ENCODE results near the gene PDE3B.
"Not testable (repeated sequence)": the region's sequence is repeated elsewhere in the genome, so short reads cannot be mapped to it uniquely, and the experiment has no call there.

Gene PDE3B

DNA sequence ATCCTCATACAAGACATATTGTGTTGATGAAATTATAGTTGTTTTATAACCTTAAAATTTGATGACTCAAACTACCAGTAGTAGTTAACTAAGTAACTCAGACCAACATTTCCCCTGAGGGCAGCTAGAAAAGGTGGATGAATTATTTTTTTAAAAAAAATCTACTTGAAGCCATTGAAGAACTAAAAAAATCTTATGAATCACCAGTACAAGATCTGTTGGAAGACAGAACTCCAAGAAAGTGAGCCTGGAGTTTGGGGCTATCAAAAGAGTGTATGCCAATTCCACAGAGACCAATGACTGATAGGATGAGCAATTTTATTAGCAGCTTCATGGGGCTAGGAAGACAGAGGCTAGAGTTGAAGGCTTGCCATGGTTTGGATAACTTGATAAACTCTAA is 176.0 kb downstream of the PDE3B start:
- DNase-seq = no peak

DNA sequence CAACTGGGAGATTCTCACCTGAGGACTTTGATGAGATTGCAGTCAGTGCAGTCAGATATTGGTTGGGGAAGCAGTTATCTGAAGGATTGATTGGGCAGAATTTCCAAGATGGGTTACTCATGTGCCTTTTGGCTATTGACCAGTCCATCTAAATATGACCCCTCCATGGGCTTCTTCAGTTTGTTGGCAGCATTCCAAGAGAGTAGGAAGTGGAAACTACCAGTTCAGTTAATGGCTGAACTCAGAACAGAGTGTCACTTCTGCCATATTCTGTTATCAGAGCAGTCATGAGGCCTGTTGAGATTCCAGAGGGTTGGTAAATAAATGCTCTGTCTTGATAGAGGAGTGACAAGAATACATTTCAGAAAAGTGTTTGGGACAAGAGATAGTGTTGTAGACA is 177.4 kb downstream of the PDE3B start:
- no peak for DNase-seq

DNA sequence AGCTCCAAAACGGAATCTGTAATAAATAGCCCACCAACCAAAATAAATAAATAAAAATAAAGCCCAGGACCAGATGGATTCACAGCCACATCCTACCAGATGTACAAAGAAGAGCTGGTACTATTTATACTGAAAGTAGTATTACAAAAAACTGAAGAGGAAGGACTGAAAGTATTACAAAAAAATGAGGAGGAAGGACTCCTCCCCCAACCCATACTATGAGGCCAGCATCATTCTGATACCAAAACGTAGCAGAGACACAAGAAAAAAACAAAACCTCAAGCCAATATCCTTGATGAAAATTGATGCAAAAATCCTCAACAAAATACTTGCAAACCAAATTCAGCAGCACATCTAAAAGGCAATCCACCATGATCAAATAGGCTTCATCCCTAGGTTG is 183.0 kb downstream of the PDE3B start:
- DNase-seq = peak in 1 of 5 donors; percentile 38

DNA sequence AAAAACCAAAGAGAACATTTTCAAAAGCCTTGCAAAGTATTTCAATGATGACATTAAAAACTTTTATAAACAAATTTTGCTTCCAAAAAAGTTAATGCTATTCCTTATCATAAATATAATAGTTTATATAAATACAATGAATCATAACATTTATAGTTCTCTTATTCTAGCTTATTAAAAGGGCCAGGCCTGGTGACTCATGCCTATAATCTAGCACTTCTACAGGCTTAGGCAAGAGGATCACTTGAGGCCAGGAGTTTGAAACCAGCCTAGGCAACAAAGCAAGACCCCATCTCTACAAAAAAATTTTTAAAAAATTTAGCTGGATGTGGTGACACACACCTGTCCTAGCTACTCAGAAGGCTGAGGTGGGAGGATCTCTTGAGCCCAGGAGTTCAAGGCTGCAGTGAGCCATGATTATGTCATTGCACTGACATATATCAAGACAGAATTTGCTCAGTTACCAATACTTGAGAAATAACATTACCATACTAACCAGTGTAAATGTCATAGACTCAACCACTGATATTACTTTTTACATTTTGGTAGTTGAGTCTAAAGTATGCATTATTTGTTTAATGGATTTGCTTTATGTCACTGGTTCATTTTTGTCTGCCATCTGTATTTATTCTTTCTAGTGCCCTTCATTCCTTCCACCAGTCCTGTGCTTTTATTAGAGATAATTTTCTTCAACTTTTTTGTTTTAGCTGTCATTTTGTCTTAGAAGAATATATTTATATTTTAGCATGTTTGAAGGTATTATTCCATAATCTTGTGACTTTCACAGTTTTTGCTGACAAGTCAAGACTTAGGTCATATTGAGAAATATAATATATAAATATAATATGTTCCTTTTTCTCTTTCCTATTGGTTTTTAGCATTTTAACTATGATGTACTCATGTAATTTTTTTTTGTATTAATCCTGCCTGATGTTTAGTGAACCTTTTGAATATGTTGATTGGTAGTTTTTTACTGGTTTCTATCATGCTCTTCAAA is 192.2 kb downstream of the PDE3B start:
- no peak for DNase-seq

DNA sequence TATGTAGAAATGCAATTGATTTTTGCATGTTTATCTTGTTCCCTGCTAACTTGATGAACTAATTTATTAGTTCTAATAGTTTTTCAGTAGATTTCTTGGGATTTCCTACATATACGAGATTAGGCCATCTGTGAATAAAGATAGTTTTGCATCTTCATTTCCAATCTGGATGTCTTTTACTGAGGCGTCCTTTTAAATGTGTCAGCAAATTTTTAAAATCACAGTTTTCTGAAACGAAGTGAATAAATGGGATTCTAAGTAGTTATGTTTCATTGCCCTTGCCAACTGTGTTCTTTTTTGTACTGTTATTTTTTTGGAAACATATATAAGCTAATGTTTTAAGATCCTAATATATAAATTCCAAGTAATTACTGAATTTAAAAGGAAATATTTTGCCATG is 198.4 kb downstream of the PDE3B start:
- no peak for DNase-seq

DNA sequence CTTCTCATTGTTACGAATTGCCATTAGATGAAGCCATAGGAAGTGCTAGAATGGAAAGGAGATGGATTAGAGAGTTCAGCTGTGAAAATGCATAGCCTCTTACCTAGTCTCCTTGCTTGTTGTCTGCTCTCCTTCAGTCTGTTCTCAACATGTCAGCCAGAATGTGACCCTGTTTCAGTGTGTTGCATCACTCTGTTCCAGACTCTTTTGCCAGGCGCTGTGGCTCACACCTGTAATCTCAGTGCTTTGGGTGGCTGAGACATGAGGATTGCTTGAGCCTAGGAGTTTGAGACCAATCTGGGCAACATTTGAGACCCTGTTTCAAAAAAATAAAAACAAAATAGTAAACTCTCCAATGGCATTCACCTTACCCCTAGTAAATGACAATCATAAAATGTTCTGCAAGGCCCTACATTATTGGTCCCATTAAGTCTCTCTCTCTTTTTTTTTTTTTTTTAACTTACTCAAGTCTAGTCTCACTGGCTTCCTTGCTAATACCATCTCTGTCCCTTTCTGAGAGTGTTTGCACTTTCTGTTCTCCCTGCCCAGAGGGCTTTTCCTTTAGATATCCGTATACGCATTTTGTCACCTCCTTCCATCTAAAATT is 209.1 kb downstream of the PDE3B start:
- peak in 1 of 5 donors; percentile 20 for DNase-seq

DNA sequence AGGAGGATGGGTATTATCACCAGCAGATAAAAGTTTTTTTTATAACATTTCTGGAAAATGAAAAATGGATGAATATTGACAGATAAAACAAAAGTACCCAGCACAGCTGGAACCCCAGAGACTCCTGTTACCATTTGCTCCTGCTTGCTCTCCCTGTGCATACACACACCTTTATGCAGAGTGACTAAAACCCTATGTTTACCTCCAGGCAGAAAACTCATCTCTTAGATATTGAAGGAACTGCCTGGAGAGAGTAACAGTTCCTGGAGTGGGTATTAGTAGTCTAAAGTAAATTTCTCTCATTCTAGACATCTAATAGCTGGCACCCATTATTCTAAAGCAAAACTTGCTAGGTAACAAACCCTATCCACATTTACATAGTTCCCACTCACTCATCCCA is 210.5 kb downstream of the PDE3B start:
- DNase-seq = no peak

DNA sequence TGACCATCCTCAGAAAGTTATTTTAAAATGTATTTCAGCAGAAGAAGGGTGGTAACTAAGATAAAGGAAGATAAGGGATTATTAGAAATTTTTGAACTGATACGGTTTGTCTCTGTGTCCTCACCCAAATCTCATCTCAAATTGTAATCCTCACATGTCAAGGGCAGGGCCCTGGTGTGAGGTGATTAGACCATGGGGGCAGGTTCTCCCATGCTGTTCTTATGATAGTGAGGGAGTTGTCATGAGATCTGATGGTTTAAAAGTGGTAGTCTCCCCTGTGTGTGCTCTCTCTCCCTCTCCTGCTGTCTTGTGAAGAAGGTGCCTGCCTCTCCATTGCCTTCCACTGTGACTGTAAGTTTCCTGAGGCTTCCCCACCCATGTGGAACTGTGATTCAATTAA is 212.3 kb downstream of the PDE3B start:
- no peak for DNase-seq

DNA sequence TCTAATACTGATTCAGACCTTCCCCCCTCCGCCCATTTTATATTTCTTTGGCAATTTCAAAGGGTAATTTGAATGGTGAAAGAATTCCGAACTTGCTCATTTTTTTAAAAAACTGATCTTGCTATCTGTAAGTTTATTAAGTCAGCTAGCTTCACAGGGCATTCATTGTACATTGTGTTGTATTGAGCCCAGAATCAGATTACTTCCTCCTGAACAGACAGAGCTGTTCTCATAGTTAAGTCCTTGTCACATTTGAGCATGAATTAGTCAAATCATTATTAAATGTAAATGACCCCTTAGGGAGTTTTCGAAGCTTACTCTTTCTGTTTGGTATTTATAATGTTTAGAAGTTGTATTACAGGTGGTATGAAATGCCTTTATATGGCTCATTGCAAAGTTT is 214.0 kb downstream of the PDE3B start:
- no peak for DNase-seq

DNA sequence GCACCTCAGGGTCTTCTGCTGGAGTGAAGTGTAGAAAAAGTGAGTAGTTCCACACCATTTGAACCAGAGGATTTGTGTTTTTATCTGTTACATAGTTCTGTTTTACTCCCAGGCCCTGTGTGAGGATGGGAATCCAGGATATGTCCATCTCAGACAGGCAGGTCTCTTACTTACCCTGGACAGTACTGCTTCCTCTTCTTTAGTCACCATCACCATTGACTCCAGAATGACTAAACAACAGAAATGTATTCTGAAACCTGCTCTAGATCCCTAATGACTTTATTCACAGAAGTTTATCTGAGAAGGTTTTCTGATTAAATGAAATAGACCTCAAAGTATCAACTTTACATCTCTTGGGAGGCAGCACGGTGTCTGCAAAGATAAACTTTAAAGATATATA is 214.8 kb downstream of the PDE3B start:
- DNase-seq = no peak

DNA sequence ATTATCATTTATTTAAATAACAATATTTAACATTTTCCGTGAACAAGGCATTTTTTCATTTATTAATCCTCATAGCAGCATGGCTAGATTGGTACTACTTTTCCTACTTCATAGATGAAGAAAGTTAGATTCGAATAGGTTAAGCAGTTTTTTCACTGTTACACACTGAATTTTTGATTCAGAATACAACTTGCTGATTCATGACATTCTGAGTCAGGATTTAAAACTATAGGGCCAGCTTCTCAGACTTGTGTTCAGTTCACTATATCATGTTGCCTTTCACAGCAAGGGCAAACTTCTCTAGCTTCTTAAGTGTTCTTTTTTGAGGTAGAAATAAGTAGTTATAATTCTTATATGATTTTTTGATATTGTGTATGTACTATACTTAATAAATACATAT is 216.9 kb downstream of the PDE3B start:
- no peak for DNase-seq

DNA sequence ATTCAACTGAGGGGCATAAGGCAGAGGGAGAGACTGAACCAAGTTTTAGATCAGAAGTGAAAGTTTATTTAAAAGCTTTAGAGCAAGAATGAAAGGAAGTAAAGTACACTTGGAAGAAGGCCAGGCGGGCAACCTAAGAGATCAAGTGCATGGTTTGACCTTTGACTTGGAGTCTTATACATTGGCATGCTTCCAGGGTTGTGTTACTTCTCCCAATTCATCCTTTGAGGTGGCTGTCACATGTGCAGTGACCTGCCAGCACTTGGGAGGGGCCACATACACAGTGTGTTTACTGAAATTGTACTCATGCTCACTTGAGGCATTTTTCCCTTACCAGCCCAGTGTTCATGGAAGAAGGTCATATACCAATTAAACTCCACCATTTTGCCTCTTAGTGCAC is 218.1 kb downstream of the PDE3B start:
- no peak for DNase-seq

DNA sequence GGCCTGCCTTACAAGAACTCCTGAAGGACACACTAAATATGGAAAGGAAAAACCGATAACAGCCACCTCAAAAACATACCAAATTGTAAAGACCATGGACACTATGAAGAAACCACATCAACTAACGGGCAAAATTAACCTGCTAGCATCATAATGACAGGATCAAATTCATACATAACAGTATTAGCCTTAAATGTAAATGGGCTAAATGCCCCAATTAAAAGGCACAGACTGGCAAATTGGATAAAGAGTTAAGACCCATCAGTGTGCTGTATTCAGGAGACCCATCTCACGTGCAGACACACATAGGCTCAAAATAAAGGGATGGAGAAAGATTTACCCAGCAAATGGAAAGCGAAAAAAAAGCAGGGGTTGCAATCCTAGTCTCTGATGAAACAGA is 220.2 kb downstream of the PDE3B start:
- not testable (repeated sequence) for DNase-seq

DNA sequence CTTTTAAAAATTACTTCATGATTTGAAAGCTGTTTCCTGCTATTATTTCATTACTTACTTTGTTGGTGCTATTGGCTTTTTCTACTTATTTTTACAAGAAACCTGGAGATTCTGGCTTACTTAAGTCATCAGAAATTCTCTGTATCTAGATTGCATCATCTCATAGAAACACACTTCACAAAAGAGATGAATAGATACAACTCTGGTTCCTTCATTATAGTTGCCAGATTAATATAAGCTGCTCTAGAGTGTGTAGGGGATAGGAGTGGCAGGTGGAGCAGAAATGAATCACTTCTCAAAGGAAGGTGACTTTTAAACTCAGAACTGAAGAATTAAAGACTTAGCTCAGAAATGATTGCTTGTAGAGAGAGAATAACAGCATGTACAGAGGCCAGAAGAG is 228.4 kb downstream of the PDE3B start:
- no peak for DNase-seq

DNA sequence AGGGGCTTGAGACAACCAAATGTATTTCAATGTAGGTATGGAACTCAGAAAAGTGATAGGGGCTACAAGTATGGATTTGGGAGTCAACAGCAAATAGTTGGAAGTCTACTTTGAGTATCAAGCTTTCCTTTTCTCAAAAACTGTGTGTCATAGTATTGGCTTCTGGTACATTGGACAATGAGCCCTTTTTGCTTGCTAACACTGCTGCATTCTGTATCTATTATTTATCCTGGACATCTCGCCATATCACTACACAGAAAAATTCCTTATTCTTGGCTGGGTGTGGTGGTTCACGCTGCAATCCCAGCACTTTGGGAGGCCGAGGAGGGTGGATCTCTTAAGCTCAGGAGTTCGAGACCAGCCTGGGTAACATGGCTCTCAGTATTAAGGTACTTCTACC is 230.0 kb downstream of the PDE3B start:
- DNase-seq = no peak

DNA sequence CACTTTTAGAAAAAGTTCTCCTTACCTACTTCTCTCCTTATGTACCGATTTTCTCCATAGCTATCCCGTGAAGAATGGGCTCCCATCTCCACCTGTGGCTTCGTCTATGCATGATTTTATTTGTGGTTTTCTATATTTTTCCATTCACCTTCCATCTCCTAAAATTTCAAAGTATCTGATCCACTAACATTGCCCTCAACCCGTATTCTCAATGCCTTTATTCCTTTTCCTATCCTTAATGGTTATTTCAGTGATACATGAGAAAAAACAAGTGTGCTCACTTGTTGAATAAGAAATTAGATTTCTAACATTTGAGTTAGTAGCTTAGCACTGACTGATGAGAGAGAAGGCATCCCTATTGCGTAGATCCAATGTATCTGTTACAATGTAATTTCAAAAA is 231.6 kb downstream of the PDE3B start:
- no peak for DNase-seq

DNA sequence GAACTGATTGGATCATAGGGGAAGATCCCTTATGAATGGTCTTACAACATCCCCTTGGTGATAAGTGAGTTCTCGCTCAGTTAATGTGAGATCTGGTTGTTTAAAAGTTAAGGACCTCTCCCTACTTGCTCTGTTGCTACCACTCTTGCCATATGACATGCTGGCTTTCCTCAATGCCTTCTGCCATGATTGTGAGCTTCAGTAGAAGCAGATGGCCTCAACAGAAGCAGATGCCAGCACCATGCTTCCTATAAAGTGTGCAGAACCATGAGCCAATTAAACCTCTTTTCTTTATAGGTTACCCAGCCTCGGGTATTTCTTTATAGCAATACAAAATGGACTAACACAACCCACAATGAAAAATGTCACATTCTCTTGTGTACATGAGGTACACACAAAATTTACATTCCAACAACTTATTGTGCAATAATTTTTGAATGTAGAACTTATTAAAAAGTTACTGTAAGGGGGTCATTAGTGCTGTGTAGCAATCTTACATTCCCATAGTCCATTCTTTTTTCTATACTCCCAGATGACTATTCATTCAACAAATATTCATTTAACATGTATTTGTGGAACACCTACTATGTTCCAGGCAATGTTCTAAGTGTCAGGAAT is 238.1 kb downstream of the PDE3B start:
- no peak for DNase-seq

DNA sequence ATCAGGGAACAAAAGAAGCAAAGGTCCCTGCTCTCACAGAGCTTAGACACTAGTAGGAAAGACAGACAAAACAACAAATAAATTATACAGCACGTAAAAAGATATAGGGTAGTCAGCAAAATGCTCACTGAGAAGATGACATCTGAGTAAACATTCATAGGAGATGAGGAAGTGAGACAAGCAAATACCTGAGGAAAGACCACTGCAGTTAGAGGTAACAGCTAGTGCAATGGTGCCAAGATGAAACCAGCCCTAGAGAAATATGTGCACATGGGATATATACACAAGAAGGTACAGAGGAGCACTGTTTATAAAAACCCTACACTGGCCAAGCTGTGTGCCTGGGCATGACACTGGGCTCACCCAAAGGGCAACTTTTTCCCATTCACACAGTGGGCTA is 238.6 kb downstream of the PDE3B start:
- DNase-seq = no peak

DNA sequence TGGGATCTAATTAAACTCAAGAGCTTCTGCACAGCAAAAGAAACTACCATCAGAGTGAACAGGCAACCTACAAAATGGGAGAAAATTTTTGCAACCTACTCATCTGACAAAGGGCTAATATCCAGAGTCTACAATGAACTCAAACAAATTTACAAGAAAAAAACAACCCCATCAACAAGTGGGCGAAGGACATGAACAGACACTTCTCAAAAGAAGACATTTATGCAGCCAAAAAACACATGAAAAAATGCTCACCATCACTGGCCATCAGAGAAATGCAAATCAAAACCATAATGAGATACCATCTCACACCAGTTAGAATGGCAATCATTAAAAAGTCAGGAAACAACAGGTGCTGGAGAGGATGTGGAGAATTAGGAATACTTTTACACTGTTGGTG is 240.1 kb downstream of the PDE3B start:
- DNase-seq = not testable (repeated sequence)

DNA sequence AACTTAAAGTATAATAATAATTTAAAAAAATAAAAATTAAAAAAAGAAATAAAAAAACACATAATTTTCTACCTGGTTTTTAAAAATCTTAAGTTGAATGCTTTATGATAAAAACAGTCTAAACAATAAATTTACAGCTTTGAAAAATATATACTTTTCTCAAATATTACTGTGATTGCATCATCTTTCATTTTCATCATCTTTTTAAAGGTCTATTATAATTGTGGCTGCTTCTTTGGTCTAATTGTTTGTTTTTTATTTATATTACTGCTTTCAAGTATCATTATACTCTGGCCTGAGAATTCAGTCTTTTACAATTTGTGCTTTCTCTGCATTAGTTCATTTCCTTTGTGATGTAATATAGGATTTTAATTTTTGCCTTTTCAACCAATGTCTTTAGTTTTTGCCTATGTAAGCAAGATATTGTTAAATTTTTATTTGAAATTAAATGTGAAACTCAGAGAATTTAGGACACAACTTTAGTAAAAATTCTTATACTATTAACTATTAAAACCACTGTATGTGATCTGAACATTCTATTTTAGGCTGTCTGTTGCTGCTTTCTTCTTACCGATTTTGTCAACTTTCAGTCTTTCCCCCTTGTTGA is 241.2 kb downstream of the PDE3B start:
- no peak for DNase-seq

DNA sequence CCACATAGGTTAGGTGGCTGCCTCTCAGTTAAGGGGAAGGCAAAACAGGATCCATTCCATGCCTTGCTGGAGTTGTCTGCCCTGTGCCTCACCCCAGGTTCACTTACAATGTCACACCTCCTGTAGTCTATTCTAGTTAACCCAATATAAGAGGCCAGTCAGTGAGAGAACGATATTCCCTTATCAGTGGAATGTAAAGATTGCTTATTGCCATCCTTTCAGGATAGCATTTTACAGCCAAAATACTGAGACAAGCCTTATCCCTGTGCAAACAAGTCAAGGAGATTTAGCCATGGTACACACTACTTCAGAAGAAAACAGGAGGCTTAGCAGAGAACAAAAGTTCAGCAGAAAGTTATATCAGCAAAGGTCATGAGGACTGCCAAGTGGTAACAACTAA is 242.9 kb downstream of the PDE3B start:
- no peak for DNase-seq

DNA sequence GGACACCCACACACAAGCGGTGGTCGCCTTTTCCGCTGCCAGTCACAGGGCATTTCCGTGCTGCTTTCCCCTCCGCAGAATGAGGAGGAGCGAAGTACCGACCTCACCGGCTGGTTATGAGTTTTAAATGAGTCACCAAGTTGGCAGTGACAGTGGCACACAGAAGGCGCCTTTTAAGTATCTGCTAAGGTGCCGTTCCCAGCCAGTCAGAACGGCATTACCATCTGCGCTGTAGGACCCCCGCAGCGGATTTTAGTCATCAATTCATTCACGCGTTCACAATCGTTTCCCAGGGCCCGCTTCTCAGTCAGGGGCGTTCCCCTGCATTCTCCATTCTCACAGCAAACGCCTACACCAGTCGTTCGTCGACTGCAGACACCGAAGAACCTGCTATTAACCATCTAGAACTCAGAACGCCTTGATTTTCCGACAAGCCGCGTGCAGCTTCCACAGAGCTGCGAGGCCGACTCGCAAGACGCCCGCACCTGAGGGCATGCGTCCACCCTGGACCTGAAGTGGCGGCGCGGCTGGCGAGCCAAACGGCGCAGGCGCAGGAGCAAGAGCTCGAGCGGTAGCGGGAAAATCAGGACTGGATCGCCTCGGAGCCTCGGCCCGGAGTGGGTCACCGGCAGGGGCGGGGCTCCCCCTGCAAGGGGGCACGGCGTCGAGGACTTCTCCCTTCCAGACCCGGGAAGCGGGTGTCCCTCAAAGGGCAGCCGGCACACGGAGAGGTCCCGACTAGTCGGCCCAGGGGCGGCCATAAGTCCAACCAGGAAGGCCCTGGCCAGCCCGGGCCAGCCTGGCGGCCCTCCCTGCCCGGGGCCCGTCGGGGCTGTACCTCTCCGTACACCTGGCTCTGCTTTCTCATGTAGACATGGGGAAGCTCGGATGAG is 247.8 kb downstream of the PDE3B start:
- DNase-seq = peak; percentile 77 to 91 (median 82)

All from T-helper 1 cell (primary cell).